H1 (cell line): ENCODE results near the gene MAGI2. TPM values are rescaled to one million over a fixed set of nuclear protein-coding genes. Genes with fewer than 3 reads are reported as not detected.

Source experiments
- ASH2L ChIP-seq: fragments of 200-600, 300-600 bp; sonication (generic); IDR thresholded peaks from one replicate; pipeline ENCODE4 v1.7.1; 2017; ENCODE audit warnings: low read length
- TAF1 ChIP-seq: IDR thresholded peaks from 2 replicates; pipeline ENCODE4 v1.6.1; 2011; ENCODE audit warnings: mild to moderate bottlenecking, low read depth, low read length
- polyA plus RNA-seq, 7 experiments: library from polyadenylated mRNA; depleted of rRNA in 3 of 7; stranded (reverse) in 5 of 7; unstranded in 2 of 7; fragments of >200 nt in 5 of 7; fragments of 200-250 nt in 2 of 7; gene quantifications; 1 replicate in 5 of 7; 2 replicates in 1 of 7; 4 replicates in 1 of 7; pipeline versions ENCODE4 v1.2.1 to v1.2.3, GENCODE V29; 2011 to 2013; ENCODE audit warnings: missing spikeins in 2 of 7, mixed read lengths in 2 of 7
- total RNA-seq: library from RNA; stranded (reverse); fragmentation: NEBNext Ultra II Directional; extraction: Animal tissue kit (Norgen Biotek cat#: 25700); gene quantifications from 2 replicates; pipeline ENCODE4 v1.2.1, GENCODE V29; 2021
- TF ChIP-seq, protein P1 (sequence below): fragments of 300-600 bp; sonication (generic); IDR thresholded peaks from 2 replicates; pipeline ENCODE4 v1.7.1; 2012; ENCODE audit warnings: low read length, moderate library complexity, mild to moderate bottlenecking, inconsistent platforms; ENCODE audit not compliant: insufficient replicate concordance

Gene MAGI2
- total and polyA plus RNA-seq, 2 of the 8 experiments (the other 6 are each of a cell fraction or from before 2014, with no cell fraction given): 6.0 to 27.3 TPM

GRCh38 chr7:79454361-79454960 is 994 bp upstream of the MAGI2 start (continued):
- TF ChIP-seq, protein P1, sequence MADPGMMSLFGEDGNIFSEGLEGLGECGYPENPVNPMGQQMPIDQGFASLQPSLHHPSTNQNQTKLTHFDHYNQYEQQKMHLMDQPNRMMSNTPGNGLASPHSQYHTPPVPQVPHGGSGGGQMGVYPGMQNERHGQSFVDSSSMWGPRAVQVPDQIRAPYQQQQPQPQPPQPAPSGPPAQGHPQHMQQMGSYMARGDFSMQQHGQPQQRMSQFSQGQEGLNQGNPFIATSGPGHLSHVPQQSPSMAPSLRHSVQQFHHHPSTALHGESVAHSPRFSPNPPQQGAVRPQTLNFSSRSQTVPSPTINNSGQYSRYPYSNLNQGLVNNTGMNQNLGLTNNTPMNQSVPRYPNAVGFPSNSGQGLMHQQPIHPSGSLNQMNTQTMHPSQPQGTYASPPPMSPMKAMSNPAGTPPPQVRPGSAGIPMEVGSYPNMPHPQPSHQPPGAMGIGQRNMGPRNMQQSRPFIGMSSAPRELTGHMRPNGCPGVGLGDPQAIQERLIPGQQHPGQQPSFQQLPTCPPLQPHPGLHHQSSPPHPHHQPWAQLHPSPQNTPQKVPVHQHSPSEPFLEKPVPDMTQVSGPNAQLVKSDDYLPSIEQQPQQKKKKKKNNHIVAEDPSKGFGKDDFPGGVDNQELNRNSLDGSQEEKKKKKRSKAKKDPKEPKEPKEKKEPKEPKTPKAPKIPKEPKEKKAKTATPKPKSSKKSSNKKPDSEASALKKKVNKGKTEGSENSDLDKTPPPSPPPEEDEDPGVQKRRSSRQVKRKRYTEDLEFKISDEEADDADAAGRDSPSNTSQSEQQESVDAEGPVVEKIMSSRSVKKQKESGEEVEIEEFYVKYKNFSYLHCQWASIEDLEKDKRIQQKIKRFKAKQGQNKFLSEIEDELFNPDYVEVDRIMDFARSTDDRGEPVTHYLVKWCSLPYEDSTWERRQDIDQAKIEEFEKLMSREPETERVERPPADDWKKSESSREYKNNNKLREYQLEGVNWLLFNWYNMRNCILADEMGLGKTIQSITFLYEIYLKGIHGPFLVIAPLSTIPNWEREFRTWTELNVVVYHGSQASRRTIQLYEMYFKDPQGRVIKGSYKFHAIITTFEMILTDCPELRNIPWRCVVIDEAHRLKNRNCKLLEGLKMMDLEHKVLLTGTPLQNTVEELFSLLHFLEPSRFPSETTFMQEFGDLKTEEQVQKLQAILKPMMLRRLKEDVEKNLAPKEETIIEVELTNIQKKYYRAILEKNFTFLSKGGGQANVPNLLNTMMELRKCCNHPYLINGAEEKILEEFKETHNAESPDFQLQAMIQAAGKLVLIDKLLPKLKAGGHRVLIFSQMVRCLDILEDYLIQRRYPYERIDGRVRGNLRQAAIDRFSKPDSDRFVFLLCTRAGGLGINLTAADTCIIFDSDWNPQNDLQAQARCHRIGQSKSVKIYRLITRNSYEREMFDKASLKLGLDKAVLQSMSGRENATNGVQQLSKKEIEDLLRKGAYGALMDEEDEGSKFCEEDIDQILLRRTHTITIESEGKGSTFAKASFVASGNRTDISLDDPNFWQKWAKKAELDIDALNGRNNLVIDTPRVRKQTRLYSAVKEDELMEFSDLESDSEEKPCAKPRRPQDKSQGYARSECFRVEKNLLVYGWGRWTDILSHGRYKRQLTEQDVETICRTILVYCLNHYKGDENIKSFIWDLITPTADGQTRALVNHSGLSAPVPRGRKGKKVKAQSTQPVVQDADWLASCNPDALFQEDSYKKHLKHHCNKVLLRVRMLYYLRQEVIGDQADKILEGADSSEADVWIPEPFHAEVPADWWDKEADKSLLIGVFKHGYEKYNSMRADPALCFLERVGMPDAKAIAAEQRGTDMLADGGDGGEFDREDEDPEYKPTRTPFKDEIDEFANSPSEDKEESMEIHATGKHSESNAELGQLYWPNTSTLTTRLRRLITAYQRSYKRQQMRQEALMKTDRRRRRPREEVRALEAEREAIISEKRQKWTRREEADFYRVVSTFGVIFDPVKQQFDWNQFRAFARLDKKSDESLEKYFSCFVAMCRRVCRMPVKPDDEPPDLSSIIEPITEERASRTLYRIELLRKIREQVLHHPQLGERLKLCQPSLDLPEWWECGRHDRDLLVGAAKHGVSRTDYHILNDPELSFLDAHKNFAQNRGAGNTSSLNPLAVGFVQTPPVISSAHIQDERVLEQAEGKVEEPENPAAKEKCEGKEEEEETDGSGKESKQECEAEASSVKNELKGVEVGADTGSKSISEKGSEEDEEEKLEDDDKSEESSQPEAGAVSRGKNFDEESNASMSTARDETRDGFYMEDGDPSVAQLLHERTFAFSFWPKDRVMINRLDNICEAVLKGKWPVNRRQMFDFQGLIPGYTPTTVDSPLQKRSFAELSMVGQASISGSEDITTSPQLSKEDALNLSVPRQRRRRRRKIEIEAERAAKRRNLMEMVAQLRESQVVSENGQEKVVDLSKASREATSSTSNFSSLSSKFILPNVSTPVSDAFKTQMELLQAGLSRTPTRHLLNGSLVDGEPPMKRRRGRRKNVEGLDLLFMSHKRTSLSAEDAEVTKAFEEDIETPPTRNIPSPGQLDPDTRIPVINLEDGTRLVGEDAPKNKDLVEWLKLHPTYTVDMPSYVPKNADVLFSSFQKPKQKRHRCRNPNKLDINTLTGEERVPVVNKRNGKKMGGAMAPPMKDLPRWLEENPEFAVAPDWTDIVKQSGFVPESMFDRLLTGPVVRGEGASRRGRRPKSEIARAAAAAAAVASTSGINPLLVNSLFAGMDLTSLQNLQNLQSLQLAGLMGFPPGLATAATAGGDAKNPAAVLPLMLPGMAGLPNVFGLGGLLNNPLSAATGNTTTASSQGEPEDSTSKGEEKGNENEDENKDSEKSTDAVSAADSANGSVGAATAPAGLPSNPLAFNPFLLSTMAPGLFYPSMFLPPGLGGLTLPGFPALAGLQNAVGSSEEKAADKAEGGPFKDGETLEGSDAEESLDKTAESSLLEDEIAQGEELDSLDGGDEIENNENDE: no peak
- TF ChIP-seq ASH2L: peak; percentile 69
- TF ChIP-seq TAF1: 0 out of 2 replicates have a peak, but pooled peaks have one; percentile 27
